GM19238 (cell line): ENCODE results near the gene IQSEC3.
"Not testable (repeated sequence)": the region's sequence is repeated elsewhere in the genome, so short reads cannot be mapped to it uniquely, and the experiment has no call there.

Experiments used
- DNase-seq: peaks from one replicate; pipeline ENCODE4 v3.0.0; 2011; ENCODE audit warnings: low spot score; ENCODE audit not compliant: insufficient read length

IQSEC3 gene

GRCh38 chr12:109872-110271 lies 43.3 kb downstream of the IQSEC3 start:
- DNase-seq, result no peak

- DNase-seq, result no peak
Observed at GRCh38 chr12:111699-112493, 45.3 kb downstream of the IQSEC3 start.

GRCh38 chr12:113347-113746 lies 46.8 kb downstream of the IQSEC3 start:
- no peak for DNase-seq

GRCh38 chr12:114626-115211 lies 48.2 kb downstream of the IQSEC3 start:
- no peak for DNase-seq

- DNase-seq, result no peak
Observed at GRCh38 chr12:115518-115917, 49.0 kb downstream of the IQSEC3 start.

GRCh38 chr12:115960-116915 lies 49.7 kb downstream of the IQSEC3 start:
- no peak for DNase-seq

GRCh38 chr12:117311-117710 lies 50.7 kb downstream of the IQSEC3 start:
- DNase-seq, result no peak

- DNase-seq, result no peak
Observed at GRCh38 chr12:117816-118345, 51.3 kb downstream of the IQSEC3 start.

GRCh38 chr12:118591-118990 lies 52.0 kb downstream of the IQSEC3 start:
- no peak for DNase-seq

- no peak for DNase-seq
Observed at GRCh38 chr12:120951-121350, 54.4 kb downstream of the IQSEC3 start.

GRCh38 chr12:121647-122046 lies 55.1 kb downstream of the IQSEC3 start:
- DNase-seq, result no peak

- no peak for DNase-seq
Observed at GRCh38 chr12:125075-125474, 58.5 kb downstream of the IQSEC3 start.

- no peak for DNase-seq
Observed at GRCh38 chr12:125566-125965, 59.0 kb downstream of the IQSEC3 start.

- DNase-seq, result no peak
Observed at GRCh38 chr12:128079-128478, 61.5 kb downstream of the IQSEC3 start.

- DNase-seq, result no peak
Observed at GRCh38 chr12:129001-129400, 62.4 kb downstream of the IQSEC3 start.

- no peak for DNase-seq
Observed at GRCh38 chr12:130519-130918, 64.0 kb downstream of the IQSEC3 start.

GRCh38 chr12:131008-131407 lies 64.4 kb downstream of the IQSEC3 start:
- no peak for DNase-seq

- DNase-seq, result no peak
Observed at GRCh38 chr12:131732-132495, 65.3 kb downstream of the IQSEC3 start.

- not testable (repeated sequence) for DNase-seq
Observed at GRCh38 chr12:133616-134232, 67.2 kb downstream of the IQSEC3 start.

GRCh38 chr12:135138-135537 lies 68.6 kb downstream of the IQSEC3 start:
- DNase-seq, result no peak
